SK-N-SH treated with all-trans-retinoic acid at 6 μM for 48 hours (cell line): ENCODE results near the gene GTF2A2.

Experiments
- ARNTL ChIP-seq: fragments of 450-650 bp; formaldehyde crosslinking; IDR thresholded peaks from 2 replicates; pipeline ENCODE4 v1.5.0; 2020; ENCODE audit warnings: low read depth, mild to moderate bottlenecking, moderate library complexity, borderline replicate concordance
- GLIS3 ChIP-seq: fragments of 250-450 bp; sonication (Bioruptor Pico); IDR thresholded peaks from 2 replicates; pipeline ENCODE4 v1.5.0; 2020; ENCODE audit warnings: mild to moderate bottlenecking, moderate library complexity
- ISL1 ChIP-seq: fragments of 250-450 bp; sonication (Bioruptor Pico); IDR thresholded peaks from 2 replicates; pipeline ENCODE4 v2.1.2; 2022; ENCODE audit warnings: mild to moderate bottlenecking, moderate library complexity
- OSR1 ChIP-seq: fragments of 250-450 bp; sonication (Bioruptor Pico); IDR thresholded peaks from 2 replicates; pipeline ENCODE4 v1.8.0; 2022; ENCODE audit warnings: moderate library complexity, mild to moderate bottlenecking, inconsistent platforms
- SNAI2 ChIP-seq: fragments of 250-450 bp; sonication (Bioruptor Pico); IDR thresholded peaks from 2 replicates; pipeline ENCODE4 v1.5.0; 2020; ENCODE audit warnings: mild to moderate bottlenecking, moderate library complexity
- TOX ChIP-seq: fragments of 250-450 bp; sonication (Bioruptor Pico); IDR thresholded peaks from 2 replicates; pipeline ENCODE4 v1.8.0; 2021; ENCODE audit warnings: mild to moderate bottlenecking, moderate library complexity, borderline replicate concordance
- ZNF565 ChIP-seq: fragments of 450-650 bp; formaldehyde crosslinking; conservative IDR thresholded peaks from 2 replicates; pipeline ENCODE4 v1.5.0; 2020; ENCODE audit warnings: low read depth, mild to moderate bottlenecking, moderate library complexity
- ZNF70 ChIP-seq: fragments of 450-650 bp; formaldehyde crosslinking; IDR thresholded peaks from 2 replicates; pipeline ENCODE4 v1.5.0; 2020; ENCODE audit warnings: mild to moderate bottlenecking, moderate library complexity
- TF ChIP-seq, protein P1 (sequence below): fragments of 250-450 bp; sonication (Bioruptor Pico); IDR thresholded peaks from 2 replicates; pipeline ENCODE4 v1.5.1; 2020; ENCODE audit warnings: low read depth, mild to moderate bottlenecking, moderate library complexity
- TF ChIP-seq, protein P2 (sequence below): fragments of 250-450 bp; sonication (Bioruptor Pico); IDR thresholded peaks from 2 replicates; pipeline ENCODE4 v1.5.0; 2020; ENCODE audit warnings: mild to moderate bottlenecking, moderate library complexity
- TF ChIP-seq, protein P3 (sequence below): fragments of 250-450 bp; sonication (Bioruptor Pico); IDR thresholded peaks from 2 replicates; pipeline ENCODE4 v1.8.0; 2020; ENCODE audit warnings: mild to moderate bottlenecking, moderate library complexity, borderline replicate concordance
- TF ChIP-seq, protein P4 (sequence below): fragments of 250-450 bp; sonication (Bioruptor Pico); IDR thresholded peaks from 2 replicates; pipeline ENCODE4 v1.8.0; 2021; ENCODE audit warnings: low read depth, mild to moderate bottlenecking, moderate library complexity, borderline replicate concordance

DNA sequence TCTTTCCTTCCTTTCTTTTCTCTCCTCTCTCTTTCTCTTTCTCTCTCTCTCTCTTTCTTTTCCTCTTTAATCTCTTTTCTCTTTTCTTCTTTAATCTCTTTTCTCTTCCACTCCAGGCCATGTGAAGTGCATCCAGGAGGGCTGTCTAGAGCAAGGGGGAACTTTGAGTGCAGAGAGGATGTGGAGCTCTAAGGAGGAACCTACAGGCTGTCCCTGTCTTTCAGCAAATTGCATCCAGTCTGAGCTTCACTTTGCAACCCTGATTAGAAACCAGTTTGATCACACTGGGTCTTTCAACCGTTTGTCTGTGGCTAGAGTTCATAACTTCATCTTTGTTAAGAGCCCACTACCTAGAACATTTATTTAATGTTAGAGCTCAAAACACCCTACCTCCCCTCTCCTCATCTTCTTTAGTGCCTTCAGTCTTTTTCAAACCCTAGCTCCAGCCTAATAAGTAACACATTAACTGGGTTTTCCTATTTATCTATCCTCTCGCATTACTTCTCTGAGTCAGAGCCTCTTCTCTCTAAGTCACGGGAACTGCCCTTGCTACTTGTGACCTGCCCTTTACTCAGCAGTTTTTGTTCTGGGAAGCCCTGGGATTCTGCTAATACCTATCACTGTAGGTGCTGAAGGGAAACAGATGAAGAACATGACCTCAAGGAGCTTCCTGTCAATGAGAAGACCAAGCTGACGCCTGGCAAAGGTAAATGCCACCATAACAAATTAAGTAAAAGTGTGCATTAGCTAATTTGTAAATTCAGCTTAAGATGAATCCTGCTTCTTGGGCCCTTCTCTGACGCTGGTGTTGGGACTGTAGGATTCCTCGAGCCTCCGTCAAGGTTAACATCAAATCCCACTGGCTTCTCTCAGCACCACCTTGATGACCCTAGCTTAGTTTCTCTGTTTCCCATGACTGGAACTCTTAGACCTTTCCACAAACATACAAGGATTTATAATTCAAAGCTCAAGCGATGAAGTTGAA, 45.7 kb downstream of the GTF2A2 start, which contains the start of gene GCNT3:
- TF ChIP-seq, protein P1, sequence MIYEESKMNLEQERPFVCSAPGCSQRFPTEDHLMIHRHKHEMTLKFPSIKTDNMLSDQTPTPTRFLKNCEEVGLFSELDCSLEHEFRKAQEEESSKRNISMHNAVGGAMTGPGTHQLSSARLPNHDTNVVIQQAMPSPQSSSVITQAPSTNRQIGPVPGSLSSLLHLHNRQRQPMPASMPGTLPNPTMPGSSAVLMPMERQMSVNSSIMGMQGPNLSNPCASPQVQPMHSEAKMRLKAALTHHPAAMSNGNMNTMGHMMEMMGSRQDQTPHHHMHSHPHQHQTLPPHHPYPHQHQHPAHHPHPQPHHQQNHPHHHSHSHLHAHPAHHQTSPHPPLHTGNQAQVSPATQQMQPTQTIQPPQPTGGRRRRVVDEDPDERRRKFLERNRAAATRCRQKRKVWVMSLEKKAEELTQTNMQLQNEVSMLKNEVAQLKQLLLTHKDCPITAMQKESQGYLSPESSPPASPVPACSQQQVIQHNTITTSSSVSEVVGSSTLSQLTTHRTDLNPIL (CRISPR knock-in tag) = no peak
- TF ChIP-seq ARNTL (CRISPR knock-in tag) (no peak), ZNF565 (CRISPR knock-in tag) (no peak), ZNF70 (CRISPR knock-in tag) (no peak), SNAI2 (CRISPR knock-in tag) (no peak), OSR1 (CRISPR knock-in tag) (no peak), ISL1 (CRISPR knock-in tag) (no peak), TOX (CRISPR knock-in tag) (no peak), GLIS3 (CRISPR knock-in tag) (no peak)
- TF ChIP-seq, protein P2, sequence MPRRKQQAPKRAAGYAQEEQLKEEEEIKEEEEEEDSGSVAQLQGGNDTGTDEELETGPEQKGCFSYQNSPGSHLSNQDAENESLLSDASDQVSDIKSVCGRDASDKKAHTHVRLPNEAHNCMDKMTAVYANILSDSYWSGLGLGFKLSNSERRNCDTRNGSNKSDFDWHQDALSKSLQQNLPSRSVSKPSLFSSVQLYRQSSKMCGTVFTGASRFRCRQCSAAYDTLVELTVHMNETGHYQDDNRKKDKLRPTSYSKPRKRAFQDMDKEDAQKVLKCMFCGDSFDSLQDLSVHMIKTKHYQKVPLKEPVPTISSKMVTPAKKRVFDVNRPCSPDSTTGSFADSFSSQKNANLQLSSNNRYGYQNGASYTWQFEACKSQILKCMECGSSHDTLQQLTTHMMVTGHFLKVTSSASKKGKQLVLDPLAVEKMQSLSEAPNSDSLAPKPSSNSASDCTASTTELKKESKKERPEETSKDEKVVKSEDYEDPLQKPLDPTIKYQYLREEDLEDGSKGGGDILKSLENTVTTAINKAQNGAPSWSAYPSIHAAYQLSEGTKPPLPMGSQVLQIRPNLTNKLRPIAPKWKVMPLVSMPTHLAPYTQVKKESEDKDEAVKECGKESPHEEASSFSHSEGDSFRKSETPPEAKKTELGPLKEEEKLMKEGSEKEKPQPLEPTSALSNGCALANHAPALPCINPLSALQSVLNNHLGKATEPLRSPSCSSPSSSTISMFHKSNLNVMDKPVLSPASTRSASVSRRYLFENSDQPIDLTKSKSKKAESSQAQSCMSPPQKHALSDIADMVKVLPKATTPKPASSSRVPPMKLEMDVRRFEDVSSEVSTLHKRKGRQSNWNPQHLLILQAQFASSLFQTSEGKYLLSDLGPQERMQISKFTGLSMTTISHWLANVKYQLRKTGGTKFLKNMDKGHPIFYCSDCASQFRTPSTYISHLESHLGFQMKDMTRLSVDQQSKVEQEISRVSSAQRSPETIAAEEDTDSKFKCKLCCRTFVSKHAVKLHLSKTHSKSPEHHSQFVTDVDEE (CRISPR knock-in tag) = no peak
- TF ChIP-seq, protein P3, sequence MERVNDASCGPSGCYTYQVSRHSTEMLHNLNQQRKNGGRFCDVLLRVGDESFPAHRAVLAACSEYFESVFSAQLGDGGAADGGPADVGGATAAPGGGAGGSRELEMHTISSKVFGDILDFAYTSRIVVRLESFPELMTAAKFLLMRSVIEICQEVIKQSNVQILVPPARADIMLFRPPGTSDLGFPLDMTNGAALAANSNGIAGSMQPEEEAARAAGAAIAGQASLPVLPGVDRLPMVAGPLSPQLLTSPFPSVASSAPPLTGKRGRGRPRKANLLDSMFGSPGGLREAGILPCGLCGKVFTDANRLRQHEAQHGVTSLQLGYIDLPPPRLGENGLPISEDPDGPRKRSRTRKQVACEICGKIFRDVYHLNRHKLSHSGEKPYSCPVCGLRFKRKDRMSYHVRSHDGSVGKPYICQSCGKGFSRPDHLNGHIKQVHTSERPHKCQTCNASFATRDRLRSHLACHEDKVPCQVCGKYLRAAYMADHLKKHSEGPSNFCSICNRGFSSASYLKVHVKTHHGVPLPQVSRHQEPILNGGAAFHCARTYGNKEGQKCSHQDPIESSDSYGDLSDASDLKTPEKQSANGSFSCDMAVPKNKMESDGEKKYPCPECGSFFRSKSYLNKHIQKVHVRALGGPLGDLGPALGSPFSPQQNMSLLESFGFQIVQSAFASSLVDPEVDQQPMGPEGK (CRISPR knock-in tag) = no peak
- TF ChIP-seq, protein P4, sequence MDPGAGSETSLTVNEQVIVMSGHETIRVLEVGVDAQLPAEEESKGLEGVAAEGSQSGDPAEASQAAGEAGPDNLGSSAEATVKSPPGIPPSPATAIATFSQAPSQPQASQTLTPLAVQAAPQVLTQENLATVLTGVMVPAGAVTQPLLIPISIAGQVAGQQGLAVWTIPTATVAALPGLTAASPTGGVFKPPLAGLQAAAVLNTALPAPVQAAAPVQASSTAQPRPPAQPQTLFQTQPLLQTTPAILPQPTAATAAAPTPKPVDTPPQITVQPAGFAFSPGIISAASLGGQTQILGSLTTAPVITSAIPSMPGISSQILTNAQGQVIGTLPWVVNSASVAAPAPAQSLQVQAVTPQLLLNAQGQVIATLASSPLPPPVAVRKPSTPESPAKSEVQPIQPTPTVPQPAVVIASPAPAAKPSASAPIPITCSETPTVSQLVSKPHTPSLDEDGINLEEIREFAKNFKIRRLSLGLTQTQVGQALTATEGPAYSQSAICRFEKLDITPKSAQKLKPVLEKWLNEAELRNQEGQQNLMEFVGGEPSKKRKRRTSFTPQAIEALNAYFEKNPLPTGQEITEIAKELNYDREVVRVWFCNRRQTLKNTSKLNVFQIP (CRISPR knock-in tag) = no peak
